IPS DF 4.7 (cell line): ENCODE measurements around the gene COG3.

Experiments
- DNase-seq: peaks from one replicate; pipeline ENCODE4 v3.0.0-alpha.2; 2013; ENCODE audit warnings: low spot score; ENCODE audit errors: extremely low read depth

The COG3 gene

DNA sequence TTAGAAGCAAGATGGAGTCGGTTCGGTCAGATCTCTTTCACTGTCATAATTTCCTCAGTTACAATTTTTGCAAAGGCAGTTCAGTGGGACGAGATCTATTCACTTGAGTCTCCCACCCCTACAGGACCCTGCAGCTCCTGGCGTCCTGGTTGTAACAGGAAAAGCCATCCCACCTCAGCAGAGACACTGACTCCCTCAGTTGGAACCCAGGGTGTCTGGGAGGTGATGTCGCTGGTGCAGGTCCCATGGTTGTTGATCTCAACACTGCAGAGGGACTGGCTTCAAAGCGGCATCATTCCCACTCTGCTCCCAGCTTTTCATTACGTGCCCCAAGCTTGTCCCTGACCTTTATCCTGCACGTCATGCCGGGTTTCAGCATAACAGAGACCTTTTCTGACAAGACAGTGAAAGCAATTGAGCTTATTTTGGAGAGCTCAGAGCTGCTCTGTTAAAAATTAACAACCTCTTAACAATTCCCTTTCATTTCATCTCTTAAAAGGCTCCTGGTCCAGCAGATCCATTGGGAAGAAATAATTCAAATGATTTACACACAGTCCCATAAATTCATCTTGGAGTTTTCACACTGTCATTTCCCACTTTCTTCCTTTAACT is 17.6 kb upstream of the COG3 start:
- no peak for DNase-seq

DNA sequence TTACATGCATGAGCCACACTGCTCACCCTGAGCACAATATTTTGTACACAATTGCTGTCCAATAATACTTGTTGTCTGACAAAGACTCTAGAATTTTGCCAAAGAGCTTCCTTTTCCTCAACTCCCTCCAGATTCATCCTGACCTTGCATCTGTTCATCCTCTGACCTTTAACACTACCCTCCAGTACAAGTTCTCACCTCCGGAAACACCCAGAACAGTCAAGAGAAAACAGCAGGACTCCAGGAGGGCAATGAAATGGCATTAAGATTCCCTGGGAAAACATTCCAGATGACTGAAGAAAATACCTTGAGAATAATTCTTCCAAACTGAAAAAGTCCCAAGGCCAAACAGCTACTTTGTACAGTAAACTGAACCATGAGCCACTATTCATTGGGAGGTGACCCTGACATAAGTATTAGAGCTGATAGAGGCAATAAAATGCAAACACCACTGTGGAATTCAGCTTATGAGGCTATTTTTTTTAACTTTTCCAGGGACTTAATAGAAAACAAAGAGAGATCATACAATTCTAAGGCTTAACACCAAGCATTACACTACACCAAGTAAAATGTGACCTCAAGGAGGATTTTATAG is 15.7 kb upstream of the COG3 start:
- DNase-seq = no peak

DNA sequence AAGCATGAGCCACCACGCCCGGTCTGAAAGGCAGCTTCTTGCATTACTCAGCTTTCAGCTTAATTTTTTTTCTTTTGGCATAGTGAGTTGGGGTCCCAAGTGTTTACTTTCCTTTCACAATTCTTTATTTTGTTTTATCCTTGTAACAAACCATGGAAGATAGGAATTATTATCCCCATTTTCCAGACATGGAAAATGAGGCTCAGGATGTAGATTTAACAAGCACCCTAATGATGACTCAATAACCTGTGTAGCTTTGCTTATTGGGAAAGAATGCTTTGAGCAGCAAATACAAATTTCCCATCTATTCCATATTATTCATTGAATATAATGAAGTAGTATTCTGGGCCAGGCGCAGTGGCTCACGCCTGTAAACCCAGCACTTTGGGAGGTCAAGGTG is 13.5 kb upstream of the COG3 start:
- no peak for DNase-seq

DNA sequence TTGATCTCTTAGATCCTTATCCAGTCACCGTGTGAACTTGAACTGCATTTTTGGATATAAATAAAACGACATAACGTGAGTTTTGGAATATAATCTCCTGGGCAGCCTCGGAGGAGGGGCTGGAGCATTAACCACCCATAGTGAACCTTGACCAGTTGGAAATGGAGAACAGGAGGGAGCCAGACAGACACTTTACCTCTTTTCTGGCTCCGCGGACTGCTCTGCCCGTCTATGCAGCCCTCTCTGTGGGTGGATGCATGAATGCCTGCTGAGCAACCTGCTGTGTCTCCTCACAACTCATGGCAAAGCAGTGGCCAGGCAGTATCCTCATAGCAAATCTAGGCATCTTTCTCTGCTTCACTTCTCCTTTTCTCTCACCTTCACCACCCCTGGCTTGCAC is 10.5 kb upstream of the COG3 start:
- no peak for DNase-seq

DNA sequence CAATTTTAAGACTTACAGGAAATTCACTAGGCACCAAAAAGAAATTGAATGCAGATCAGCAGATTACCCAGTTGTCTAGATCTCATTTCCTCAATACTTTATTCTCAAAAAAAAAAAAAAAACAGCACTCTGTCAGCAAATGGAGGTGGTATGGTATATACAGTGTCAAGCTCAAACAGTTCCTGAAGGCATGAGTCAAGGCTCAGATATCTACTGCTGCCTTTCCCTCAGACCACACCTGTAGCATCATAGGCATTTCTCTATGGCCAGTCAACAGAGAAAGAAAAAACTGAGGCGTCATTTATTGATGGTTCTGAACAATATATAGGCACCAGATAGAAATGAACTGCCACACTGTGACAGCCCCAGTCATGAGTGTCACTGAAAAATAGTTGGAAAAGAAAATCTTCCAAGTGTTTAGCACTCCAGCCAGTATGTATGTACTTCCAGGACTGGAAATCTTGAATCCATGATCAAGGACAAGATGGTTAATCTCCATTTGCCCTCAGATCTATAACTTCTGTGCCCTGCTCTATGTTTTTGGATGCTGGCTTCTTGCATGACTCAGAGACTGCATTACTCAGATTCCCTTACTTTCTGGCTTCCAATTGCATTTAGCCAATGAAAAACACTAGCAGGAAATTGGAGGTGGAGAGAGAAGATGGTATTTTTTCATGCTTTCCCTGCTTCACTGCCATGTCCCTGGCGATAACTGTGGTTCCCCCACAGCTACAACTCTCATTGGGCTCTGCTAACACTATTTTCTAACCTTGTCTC is 8.4 kb upstream of the COG3 start:
- DNase-seq = no peak

DNA sequence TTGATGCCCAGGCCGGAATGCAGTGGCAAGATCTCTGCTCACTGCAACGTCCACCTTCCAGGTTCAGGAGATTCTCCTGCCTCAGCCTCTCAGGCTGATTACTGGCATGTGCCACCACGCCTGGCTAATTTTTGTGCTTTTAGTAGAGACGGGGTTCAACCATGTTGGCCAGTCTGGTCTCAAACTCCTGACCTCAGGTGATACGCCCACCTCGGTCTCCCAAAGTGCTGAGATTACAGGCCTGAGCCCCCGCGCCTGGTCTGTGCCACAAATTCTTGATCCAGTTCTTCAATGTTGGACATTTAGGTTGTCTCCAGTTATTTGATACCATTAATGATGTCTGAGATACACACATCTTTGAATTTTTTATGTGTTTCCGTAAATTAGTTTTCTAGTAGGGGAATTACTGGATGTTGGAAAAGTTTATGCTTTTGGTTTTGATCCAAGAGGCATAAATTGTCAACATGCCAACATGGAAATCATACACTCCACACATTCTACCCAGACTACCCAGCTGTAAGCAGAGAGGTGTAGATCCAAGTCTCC is 525 bp upstream of the COG3 start:
- no peak for DNase-seq

DNA sequence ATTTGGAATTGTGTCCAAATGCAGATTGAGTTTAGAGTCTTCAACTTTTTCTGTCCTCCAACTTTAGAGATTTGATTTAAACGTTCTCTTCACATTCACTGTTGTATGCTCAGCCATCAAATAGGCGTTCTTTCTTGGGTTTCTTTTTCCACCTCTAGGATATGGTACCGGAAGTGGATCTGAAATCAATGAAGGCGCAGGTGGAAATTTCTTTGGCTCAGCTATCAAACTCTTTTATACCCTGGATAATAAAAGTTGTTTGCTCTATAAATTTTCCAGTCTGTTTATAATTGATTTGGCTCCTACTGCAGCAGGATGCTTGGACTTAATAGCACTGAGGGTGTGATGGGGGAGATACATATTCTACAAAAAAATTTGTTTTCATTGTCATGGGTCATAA is 1.6 kb downstream of the COG3 start:
- no peak for DNase-seq

DNA sequence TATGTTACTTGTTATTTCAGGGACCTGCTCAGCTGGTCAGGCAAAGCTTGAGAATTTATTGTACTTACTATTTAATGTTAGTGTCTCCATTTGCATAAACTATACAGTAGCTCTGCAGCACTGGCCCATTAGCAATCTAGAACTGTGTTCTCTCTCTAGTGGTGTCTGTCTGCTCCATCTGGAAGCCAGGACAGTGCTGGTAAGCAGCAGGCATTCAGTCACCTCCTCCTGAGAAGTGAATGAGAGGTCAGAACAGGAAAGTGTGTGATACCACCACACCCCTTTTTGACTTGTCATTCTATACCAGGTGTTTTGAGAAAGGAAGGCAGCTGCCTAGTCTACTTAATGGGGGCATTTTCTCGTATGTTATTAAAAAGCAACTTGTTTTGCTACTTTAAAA is 3.9 kb downstream of the COG3 start:
- no peak for DNase-seq

DNA sequence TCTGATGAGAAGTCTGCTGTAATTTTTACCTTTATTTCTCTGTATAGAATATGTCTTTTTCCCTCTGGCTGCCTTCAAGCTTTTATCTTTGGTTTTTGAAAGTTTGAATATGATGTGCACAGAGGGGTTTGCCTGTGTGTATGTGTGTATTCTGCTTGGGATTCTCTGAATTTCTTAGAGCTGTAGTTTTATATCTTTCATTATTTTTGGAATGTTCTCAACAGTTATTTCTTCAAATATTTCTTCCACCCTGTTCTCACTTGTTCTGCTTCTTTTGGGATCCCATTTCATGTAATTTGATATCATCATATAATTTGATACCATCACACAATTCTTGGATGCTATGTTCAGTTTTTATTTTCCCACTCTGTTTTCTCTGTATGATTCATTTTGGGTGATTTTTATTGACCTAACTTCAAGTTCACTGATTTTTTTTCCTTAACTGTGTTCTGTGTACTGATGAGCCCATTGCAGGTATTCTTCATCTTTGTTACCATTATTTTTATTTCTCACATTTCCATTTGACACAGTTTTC is 7.5 kb downstream of the COG3 start:
- no peak for DNase-seq

DNA sequence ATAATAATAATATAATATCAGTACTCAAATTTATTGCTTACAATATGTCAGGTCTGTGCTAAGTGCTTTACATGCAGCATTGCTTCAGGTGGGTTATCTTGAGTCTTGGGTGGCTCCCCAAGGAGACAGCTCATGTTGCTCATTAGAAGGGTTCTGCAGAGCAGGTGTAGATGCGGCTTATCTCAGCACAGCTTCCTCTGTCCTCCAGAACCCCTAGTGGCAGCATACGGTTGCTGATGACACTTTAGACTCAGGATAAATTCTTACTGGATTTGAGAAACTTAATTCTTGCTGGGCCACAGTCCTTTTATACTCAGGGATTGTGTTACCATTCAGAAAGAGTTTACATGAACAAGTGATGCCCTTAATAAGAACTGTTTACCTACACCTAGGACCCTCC is 8.9 kb downstream of the COG3 start:
- no peak for DNase-seq

DNA sequence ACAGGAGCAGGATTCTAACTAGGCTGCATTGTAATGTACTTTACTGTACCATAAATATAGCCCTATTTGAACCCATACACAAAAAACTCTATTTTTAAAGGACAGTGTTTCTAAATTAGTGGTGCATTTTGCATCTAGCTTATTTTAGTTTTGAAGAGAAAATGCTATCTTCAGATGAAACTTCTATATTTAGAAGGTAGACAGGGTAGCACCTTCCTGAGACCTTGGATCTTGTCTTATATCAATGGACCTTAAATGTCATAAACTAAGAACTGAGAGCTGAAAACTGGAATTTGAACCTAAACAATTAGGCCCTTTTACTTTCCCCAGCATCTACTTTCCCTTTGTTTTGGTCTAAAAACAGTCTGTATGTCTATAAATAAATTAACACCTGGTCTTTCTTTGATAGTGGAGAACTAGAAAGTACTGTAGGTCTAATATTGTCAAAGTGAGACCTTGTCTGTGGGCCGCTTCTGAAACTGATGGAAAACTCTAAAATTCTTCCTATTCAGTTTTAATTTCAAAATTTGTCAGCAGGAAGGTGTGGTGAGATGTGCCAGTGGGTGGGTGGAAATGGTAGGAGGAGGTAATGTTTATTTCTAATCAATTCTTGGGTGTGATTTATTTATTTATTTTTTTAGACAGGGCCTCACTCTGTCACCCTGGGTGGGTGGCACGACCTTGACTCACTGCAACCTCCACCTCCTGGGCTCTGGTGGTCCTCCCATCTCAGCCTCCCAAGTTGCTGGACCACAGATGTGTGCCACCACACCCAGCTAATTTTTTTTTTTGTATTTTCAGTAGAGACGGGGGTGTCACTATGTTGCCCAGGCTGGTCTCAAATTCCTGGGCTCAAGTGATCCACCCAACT is 10.1 kb downstream of the COG3 start:
- DNase-seq = no peak

DNA sequence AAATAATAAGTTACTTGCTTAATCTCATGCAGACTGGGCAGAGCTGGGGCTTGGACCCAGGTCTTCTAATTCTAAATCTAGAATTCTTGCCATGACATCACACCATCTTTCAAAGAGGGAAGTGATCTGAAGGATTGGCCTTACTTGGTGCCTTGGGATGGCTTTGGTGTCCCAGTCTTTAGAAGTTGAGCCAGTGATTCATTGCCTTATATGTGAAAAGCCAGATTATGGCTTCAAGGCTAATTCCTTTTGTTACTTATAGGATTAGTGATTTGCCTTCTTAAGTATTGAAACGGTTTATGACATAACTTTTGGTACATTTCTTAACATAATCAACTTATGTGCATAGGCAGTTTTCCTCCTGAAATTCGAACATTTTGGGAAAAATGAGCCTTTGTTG is 14.9 kb downstream of the COG3 start:
- DNase-seq = no peak

DNA sequence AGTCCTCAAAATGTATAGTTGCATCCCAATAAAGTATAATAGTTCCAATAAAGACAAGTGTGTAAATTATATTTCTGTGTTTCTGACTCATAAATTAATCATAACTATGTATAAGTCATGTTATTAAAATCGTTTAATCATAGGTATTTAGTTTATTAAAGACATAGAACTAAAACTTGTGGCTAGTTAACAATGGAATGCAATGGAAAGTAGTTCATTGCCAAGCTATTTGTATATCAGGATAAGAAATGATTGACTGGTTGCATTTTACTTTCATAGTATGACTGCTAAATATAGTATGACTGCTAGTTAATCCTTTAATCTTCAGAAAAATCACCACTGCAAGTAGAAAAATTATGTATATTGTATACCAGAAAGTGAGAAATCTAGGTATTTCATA is 16.9 kb downstream of the COG3 start:
- DNase-seq = no peak

DNA sequence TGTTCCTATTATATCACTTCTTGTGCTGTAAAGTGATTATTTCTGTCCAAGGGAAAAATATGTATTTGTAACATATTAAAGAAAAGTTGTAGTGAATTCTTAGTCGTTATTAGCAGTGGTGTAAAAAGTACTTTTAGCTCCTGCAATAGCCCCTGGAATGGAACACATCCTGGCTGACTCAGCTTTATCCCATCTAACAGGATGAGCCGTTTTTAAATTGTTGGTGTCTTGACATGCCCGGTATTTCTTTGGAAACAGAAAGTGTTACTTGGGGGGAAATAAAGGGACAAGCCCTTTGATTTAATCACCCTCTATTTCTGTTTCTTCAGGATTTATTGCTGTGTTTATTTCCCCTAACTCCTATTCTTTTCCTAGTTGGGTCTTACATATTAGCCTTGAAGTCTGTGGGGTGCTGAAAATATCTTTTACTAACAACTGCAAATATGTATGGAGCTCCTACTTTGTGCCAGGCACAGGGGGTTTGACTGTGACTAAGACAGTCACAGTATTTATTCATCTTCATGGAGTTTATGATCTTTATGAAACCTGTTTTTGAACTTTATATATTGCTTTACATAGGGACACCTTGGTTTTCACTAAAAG is 17.9 kb downstream of the COG3 start:
- no peak for DNase-seq

DNA sequence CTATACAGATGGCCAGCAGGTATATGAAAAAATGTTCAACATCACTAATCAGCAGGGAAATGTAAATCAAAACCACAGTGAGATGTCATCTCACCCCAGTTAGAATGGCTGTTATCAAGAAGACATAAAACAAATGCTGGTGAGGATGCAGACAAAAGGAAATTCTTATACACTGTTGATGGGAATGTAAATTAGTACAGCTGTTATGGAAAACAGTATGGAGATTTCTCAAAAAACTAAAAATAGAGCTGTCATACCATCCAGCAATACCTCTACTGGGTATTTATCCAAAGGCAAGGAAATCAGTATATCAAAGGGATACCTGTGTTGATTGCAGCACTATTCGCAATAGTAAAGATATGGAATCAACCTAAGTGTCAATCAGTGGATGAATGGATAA is 22.9 kb downstream of the COG3 start:
- DNase-seq = no peak

DNA sequence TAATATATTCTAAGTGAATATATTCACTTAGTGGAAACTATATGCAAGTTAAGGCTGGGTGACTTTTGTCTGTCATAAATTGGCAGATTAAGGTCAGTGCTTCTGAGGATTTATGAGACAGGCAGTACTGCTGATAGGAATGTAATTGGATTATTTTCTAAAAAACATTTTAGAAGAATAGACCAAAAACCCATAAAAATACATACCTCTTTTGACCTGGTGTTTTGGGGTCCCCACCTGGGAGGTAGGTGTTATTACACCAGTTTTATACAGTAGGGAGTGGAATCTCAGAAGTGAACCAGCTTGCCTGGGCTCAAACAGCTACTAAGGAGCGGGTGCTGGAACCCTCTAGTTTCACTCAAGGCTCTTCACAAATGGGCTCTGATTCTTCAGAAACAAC is 25.3 kb downstream of the COG3 start:
- DNase-seq = no peak

DNA sequence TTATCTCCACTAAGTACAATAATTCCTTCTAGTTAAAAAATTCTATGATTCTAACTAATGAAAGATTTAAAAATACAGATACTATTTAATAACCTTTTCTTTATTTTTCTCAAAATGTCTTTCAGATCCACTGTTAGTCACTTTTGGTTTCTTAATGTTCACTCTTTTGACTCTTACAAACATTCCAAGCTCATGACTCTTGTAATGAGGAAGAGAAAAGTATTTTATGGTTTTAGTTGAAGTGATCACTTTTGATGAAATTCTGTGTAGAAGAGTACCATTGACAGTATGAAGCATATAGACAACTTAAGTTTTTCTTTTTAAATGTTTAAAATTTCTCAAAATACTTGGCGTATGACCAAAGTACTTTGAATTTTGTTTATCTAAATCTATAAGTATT is 27.8 kb downstream of the COG3 start:
- DNase-seq = no peak

DNA sequence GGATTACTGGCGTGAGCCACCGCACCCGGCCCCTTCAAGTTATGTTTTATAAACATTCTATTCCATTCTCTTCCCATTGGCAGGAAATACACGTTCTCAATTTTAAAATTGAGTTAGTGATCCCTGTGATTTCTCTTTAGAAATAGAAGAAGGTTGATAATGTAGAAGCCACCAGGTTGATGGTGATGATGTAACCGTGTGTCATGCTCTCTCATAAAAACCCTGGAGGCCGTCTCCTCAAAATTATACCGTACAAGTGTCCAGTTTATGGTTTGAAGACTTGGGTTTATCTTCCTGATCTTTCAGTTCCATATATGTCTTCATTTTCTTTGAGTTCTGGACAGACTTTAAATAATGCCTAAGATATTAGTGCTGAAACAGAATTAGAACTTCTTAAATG is 32.2 kb downstream of the COG3 start:
- DNase-seq = no peak

DNA sequence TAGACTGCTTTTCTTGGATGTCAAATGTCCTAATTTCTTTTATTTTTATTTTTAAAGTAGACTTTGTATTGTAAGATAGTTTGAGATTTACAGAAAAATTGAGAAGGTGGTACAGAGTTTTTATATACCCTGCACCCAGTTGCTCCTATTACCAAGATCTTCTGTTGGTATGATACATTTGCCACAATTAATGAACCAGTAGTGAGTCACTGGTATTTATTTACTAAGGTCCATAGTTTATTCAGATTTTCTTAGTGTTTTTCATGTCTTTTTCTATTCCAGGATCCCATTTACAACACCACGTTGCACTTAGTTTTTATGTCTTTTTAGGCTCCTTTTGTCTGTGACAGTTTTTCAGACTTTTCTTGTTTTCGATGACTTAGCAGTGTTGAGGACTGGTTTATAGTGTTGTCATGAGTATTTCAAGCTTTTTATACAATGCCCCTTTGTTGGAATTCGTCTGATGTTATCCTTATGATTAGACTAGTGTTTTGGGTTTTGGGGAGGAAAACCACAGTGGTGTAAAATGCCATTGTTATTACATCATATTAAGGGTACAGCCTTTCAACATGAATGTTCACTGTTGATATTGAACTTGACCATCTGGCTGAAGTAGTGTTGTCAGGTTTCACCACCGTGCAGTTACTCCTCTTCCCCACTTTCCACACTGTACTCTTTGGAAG is 35.9 kb downstream of the COG3 start:
- no peak for DNase-seq

DNA sequence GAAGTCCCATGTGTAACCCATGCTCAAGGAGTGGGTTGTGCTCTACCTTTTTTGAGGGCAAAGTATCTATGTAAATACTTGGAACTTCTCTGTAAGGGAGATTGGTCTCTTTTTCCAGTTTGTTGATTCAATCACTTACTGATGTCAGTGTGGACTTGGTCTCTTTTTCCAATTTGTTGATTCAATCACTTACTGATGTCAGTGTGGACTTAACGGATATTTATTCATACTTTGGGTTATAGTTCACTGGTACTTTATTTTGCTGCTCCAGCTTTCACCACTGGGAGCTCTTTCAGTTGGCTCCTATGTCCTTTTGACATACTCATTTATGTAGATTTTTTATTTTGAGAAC is 36.4 kb downstream of the COG3 start:
- no peak for DNase-seq

DNA sequence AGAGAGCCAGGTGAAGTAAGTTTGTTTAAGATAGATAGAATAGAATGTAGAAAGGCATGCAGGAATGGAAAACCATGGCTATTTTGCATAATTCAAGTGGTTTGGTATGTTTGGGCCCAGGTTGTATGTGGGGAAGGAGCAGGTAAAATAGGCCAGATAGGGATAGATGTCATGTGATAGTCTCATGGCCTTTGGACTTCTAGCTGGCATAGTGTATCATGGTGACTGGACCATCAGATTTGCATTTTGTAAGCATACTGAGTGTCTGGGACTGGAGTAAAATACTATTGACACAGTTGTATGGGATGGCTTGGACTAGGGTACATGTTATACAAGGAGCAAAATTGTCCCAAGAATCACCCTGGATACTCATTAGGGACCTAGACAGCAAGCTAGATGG is 38.9 kb downstream of the COG3 start:
- DNase-seq = no peak
